ENCODE data around the gene SLC24A2. TPM values are rescaled to one million over a fixed set of nuclear protein-coding genes. Genes with fewer than 3 reads are reported as not detected.
A peak's percentile ranks its signal among the peaks of the same experiment; 100 is the strongest.

Gene SLC24A2
- total and polyA plus RNA-seq, 7 donors, result 0.10 to 0.81 (median 0.36) TPM; not detected in 2

GRCh38 chr9:19799784-19800183 is 10.9 kb upstream of the SLC24A2 start:
- Histone ChIP-seq H3K27me3 (no peaks in the 10 kb centered on the region), H3K36me3 (no peaks in the 10 kb centered on the region), H3K4me1 (no peaks in the 10 kb centered on the region), H3K9me3 (peaks cover 0 to 3% (median 0%) of the 10 kb centered on the region in 4 donors), H3K4me3 (no peak overlapping the region), H3K27ac (no peak overlapping the region)
- 45 to 57% methylated on average over 3 of the region's 3 CpGs for WGBS, 2 donors
- intact Hi-C loops (cut with DNase I), result no loop called here
- DNase-seq, result no peak
- TF ChIP-seq, protein P1, sequence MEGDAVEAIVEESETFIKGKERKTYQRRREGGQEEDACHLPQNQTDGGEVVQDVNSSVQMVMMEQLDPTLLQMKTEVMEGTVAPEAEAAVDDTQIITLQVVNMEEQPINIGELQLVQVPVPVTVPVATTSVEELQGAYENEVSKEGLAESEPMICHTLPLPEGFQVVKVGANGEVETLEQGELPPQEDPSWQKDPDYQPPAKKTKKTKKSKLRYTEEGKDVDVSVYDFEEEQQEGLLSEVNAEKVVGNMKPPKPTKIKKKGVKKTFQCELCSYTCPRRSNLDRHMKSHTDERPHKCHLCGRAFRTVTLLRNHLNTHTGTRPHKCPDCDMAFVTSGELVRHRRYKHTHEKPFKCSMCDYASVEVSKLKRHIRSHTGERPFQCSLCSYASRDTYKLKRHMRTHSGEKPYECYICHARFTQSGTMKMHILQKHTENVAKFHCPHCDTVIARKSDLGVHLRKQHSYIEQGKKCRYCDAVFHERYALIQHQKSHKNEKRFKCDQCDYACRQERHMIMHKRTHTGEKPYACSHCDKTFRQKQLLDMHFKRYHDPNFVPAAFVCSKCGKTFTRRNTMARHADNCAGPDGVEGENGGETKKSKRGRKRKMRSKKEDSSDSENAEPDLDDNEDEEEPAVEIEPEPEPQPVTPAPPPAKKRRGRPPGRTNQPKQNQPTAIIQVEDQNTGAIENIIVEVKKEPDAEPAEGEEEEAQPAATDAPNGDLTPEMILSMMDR (IDR thresholded peaks at IDR 0.05), result no peak
- TF ChIP-seq EP300 (IDR thresholded peaks at IDR 0.05) (no peak), POLR2AphosphoS5 (IDR thresholded peaks at IDR 0.05) (no peak), POLR2A (IDR thresholded peaks at IDR 0.05) (no peak)

DNA sequence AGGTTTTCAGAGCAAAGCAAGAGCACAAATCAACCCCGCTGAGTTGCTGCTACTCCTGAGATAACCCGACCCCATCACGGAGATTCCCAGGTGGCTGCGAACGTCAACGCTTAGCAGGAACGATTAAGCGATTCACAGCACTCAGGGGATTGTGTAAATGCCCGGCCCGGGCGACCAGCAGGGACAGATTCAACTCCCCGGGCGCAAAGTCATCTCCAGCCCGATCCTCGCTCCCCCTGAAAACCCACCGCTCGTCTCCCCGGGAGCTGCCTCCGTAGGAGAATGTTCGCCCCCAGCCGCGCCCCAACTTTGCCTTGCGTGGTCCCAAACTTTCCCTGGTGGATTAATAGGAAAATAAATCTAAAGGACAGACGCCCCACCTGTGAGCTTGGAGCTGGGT is 685 bp downstream of the SLC24A2 start:
- H3K27ac ChIP-seq, result no peak overlapping the region
- H3K36me3 ChIP-seq, result no peaks in the 10 kb centered on the region
- no peak for DNase-seq

GRCh38 chr9:19787672-19788071 is 1.2 kb downstream of the SLC24A2 start:
- Histone ChIP-seq H3K4me1 (peaks cover 0 to 13% (median 5%) of the 10 kb centered on the region in 4 donors), H3K4me3 (no peak overlapping the region), H3K36me3 (no peaks in the 10 kb centered on the region), H3K9me3 (no peaks in the 10 kb centered on the region), H3K27me3 (peaks cover 6 to 35% (median 20%) of the 10 kb centered on the region in 3 donors), H3K27ac (no peak overlapping the region)
- WGBS, 2 donors, result 25 to 34% methylated on average over 4 of the region's 4 CpGs
- TF ChIP-seq, protein P1 (IDR thresholded peaks at IDR 0.05), result no peak
- no peak for TF ChIP-seq EP300 (IDR thresholded peaks at IDR 0.05)
- TF ChIP-seq POLR2AphosphoS5 (IDR thresholded peaks at IDR 0.05), result no peak
- TF ChIP-seq POLR2A (IDR thresholded peaks at IDR 0.05), result no peak
- intact Hi-C loops (cut with DNase I), result no loop called here
- DNase-seq, result no peak

More for the DNA sequence above, 685 bp downstream of the SLC24A2 start:
- TF ChIP-seq, protein P1 (IDR thresholded peaks at IDR 0.05), result no peak
- no peak for TF ChIP-seq POLR2A (IDR thresholded peaks at IDR 0.05)
- no peak for TF ChIP-seq POLR2AphosphoS5 (IDR thresholded peaks at IDR 0.05)
- no peak for TF ChIP-seq EP300 (IDR thresholded peaks at IDR 0.05)
- intact Hi-C loops (cut with DNase I), result no loop called here
- Histone ChIP-seq H3K9me3 (no peaks in the 10 kb centered on the region), H3K4me3 (peak overlapping the region in 1 of 4 donors; percentile 33), H3K27me3 (peaks cover 6 to 35% (median 20%) of the 10 kb centered on the region in 3 donors), H3K4me1 (peaks cover 0 to 13% (median 5%) of the 10 kb centered on the region in 4 donors)
- WGBS, 2 donors, result 3 to 16% methylated on average over 24 of the region's 24 CpGs

GRCh38 chr9:19785230-19785629 is 3.6 kb downstream of the SLC24A2 start:
- no peaks in the 10 kb centered on the region for H3K9me3 ChIP-seq
- 75 to 89% methylated on average over 1 of the region's 1 CpG for WGBS, 2 donors
- no peaks in the 10 kb centered on the region for H3K36me3 ChIP-seq
- TF ChIP-seq POLR2A (IDR thresholded peaks at IDR 0.05), result no peak
- H3K4me1 ChIP-seq, result peaks cover 0 to 13% (median 5%) of the 10 kb centered on the region in 4 donors
- intact Hi-C loops (cut with DNase I), result no loop called here
- no peak for DNase-seq
- H3K27me3 ChIP-seq, result peaks cover 6 to 35% (median 20%) of the 10 kb centered on the region in 3 donors
- H3K27ac ChIP-seq, result no peak overlapping the region
- H3K4me3 ChIP-seq, result no peak overlapping the region

DNA sequence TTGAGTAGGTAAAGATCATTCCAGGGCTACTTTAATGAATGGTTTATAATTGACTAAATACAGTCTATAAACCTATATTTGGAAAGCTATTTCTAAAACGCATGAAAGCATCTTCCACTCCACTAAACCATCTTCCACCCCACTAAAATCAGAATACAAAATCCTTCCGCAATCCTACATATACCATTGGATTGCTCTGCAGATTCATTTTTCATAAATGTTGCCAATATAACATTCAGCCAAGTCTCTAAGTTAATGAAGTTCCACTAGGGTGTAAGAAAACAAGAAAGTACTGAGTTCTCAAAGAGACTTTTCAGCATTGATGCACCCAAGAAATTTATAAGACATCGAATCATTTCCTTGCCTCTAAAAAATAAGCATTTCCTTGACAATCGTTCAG is 4.7 kb downstream of the SLC24A2 start:
- no peak overlapping the region for H3K4me3 ChIP-seq
- no peaks in the 10 kb centered on the region for H3K36me3 ChIP-seq
- TF ChIP-seq, protein P1 (IDR thresholded peaks at IDR 0.05), result no peak
- TF ChIP-seq EP300 (IDR thresholded peaks at IDR 0.05) (no peak), POLR2A (IDR thresholded peaks at IDR 0.05) (no peak), POLR2AphosphoS5 (IDR thresholded peaks at IDR 0.05) (no peak)
- intact Hi-C loops (cut with DNase I), result no loop called here
- no peaks in the 10 kb centered on the region for H3K9me3 ChIP-seq
- H3K27ac ChIP-seq, result no peak overlapping the region
- peaks cover 0 to 12% (median 5%) of the 10 kb centered on the region in 4 donors for H3K4me1 ChIP-seq
- DNase-seq, result no peak
- H3K27me3 ChIP-seq, result peaks cover 6 to 26% (median 16%) of the 10 kb centered on the region in 3 donors
- WGBS, 2 donors, result 75 to 90% methylated on average over 4 of the region's 4 CpGs

All from sigmoid colon (tissue), 7 donors.